Thyroid gland (tissue), 4 donors: ENCODE results near the gene SZRD1. TPM values are rescaled to one million over a fixed set of nuclear protein-coding genes. Genes with fewer than 3 reads are reported as not detected.
"Not testable (repeated sequence)": the region's sequence is repeated elsewhere in the genome, so short reads cannot be mapped to it uniquely, and the experiment has no call there.

Experiments
- DNase-seq, 2 donors: peaks; one replicate each; pipeline ENCODE4 v3.0.0-alpha.2; 2019
- H3K27ac ChIP-seq, 3 donors: fragments of 200-600 bp; sonication (generic); 1 replicate in 2 of 3; 2 replicates in 1 of 3; pipeline ENCODE4 v1.5.1; 2016 to 2019; ENCODE audit warnings: mild to moderate bottlenecking in 1 of 3, moderate library complexity in 1 of 3
- H3K27me3 ChIP-seq: fragments of 200-600 bp; sonication (generic); one replicate; pipeline ENCODE4 v1.5.1; 2019
- H3K36me3 ChIP-seq, 2 donors: fragments of 200-600 bp; sonication (generic); one replicate each; pipeline ENCODE4 v1.5.1; 2016 to 2019
- H3K4me1 ChIP-seq, 2 donors: fragments of 200-600 bp; sonication (generic); one replicate each; pipeline ENCODE4 v1.5.1; 2017 to 2019
- H3K4me3 ChIP-seq, 3 donors: fragments of 200-600 bp; sonication (generic); replicated peaks in 1 of 3; 1 replicate in 2 of 3; 2 replicates in 1 of 3; pipeline ENCODE4 v1.5.1; 2016; ENCODE audit warnings: mild to moderate bottlenecking in 1 of 3
- H3K9me3 ChIP-seq: fragments of 200-600 bp; sonication (generic); one replicate; pipeline ENCODE4 v1.5.1; 2017
- CTCF ChIP-seq, 6 experiments: fragments of 200-600 bp in 3 of 6; fragments of 450-650 bp in 3 of 6; sonication (generic) in 3 of 6; IDR thresholded peaks; one replicate each; pipeline ENCODE4 v1.5.1; 2016 to 2019; ENCODE audit warnings: antibody characterized with exemption in 6 of 6, mild to moderate bottlenecking in 2 of 6, inconsistent platforms in 1 of 6, moderate library complexity in 1 of 6
- POLR2A ChIP-seq, 2 donors: fragments of 450-650 bp; IDR thresholded peaks; one replicate each; pipeline ENCODE4 v1.6.1; 2017; ENCODE audit warnings: antibody characterized with exemption in 2 of 2, mild to moderate bottlenecking in 2 of 2, moderate library complexity in 1 of 2
- WGBS, 2 donors: methylation state at CpG; one replicate each; pipeline ENCODE4 v1.1.5; 2017; 5-methylcytosine and 5-hydroxymethylcytosine counted together
- intact Hi-C: fragments of 100-400 bp; cut with DNase I; formaldehyde crosslinking; loops from one replicate; pipeline ENCODE4 v1.15.1; 2023
- total RNA-seq, 4 donors: library from RNA; depleted of rRNA; stranded (reverse); fragments of >200 nt; gene quantifications; one replicate each; pipeline ENCODE4 v1.2.3, GENCODE V29; 2016

The SZRD1 gene
- total RNA-seq, 4 donors from 2014 or later = 59.4 to 82.8 (median 74.4) TPM

DNA sequence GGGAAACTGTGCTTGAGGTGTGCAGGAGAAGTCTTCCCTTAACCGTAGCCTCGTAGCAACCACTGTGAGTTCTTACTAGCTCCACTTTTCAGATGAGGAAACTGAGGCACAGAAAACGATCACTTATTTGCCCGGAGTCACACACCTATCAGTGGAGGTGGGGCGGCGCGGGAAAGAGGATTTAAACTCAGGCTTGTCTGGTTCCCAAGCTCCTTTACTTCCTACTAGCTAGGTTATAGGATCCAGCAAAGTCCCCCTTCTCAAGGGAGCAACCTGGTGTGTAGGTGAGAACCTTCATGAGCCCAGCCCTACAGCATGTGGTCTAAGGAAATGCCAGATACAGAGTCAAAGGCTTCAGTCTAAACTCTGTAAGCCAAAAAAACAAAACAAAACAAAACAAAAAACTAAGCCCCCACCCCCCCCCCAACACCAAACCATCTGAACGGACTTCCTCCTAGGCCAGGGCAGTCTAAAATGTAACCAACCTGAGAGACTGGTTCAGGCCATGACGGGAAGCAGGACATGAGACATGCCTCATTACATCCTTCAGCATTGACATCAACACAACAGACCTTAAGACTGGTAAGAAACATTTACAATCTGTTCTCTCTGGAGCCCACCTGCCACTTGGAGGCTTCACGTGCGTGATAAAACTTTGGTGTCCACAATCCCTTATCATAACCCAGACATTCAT, 14.1 kb upstream of the SZRD1 start:
- WGBS, 2 donors = 46 to 55% methylated on average over 11 of the region's 11 CpGs
- H3K4me3 ChIP-seq = peak overlapping the region in 1 of 3 donors; percentile 73
- H3K27ac ChIP-seq = peak overlapping the region; percentile 91 to 96 (median 96)
- no peaks in the 10 kb centered on the region for H3K36me3 ChIP-seq
- peaks cover 14 to 25% of the 10 kb centered on the region in 2 donors for H3K4me1 ChIP-seq
- TF ChIP-seq CTCF (IDR thresholded peaks at IDR 0.05) = no peak
- no peak for TF ChIP-seq POLR2A (IDR thresholded peaks at IDR 0.05)
- DNase-seq = no peak
- intact Hi-C loops = loop anchor here (10.0 kb wide), 1 partner anchor 108 kb away; no protein-coding TSS in a partner anchor
- no peaks in the 10 kb centered on the region for H3K27me3 ChIP-seq
- H3K9me3 ChIP-seq = no peaks in the 10 kb centered on the region

DNA sequence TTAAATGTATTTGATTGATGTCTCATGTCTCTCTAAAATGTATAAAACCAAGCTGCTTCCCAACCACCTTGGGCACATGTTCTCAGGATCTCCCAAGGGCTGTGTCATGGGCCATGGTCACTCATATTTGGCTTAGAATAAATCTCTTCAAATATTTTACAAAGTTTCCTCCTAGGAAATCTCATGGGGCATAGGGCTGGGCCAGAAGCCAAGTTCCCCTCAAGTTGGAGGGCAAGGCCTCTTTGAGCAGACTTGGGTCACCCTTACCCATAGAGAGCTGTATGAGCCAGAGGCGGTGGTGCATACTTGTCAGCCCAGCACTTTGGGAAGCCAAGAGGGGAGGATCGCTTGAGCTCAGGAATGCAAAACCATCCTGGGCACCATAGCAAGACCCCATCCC, 12.4 kb upstream of the SZRD1 start:
- H3K27me3 ChIP-seq = no peaks in the 10 kb centered on the region
- H3K27ac ChIP-seq = no peak overlapping the region
- H3K36me3 ChIP-seq = no peaks in the 10 kb centered on the region
- TF ChIP-seq CTCF (IDR thresholded peaks at IDR 0.05) = no peak
- TF ChIP-seq POLR2A (IDR thresholded peaks at IDR 0.05) = no peak
- no peaks in the 10 kb centered on the region for H3K9me3 ChIP-seq
- peaks cover 13 to 14% of the 10 kb centered on the region in 2 donors for H3K4me1 ChIP-seq
- DNase-seq = no peak
- H3K4me3 ChIP-seq = no peak overlapping the region
- 50 to 85% methylated on average over 1 to 2 of the region's 2 CpGs for WGBS, 2 donors
- intact Hi-C loops = loop anchor here (10.0 kb wide), 1 partner anchor 110 kb away; no protein-coding TSS in a partner anchor

DNA sequence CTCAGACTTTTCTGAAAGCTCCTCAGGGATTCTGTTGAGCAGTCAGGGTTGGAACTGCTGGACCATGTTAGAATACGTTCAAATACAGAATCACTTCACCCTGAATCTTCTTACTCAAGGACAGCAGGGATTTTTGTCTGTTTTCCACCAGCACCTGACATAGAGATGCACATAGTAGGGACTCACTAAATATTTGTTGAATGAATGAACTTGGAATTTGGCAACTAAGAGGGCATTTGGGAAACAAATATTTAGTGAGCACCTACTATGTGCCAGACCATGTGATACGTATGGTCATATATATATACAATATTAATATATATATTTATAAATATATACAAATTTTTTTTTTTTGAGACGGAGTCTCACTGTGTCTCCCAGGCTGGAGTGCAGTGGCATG, 10.2 kb upstream of the SZRD1 start:
- no peak for DNase-seq
- TF ChIP-seq CTCF (IDR thresholded peaks at IDR 0.05) (no peak), POLR2A (IDR thresholded peaks at IDR 0.05) (no peak)
- no peaks in the 10 kb centered on the region for H3K36me3 ChIP-seq
- no peaks in the 10 kb centered on the region for H3K9me3 ChIP-seq
- peaks cover 0 to 6% of the 10 kb centered on the region in 2 donors for H3K4me1 ChIP-seq
- H3K27me3 ChIP-seq = no peaks in the 10 kb centered on the region
- WGBS, 2 donors = 67 to 88% methylated on average over 3 of the region's 3 CpGs
- no peak overlapping the region for H3K27ac ChIP-seq
- intact Hi-C loops = loop anchor here (10.0 kb wide), 1 partner anchor 112 kb away; no protein-coding TSS in a partner anchor
- H3K4me3 ChIP-seq = no peak overlapping the region

DNA sequence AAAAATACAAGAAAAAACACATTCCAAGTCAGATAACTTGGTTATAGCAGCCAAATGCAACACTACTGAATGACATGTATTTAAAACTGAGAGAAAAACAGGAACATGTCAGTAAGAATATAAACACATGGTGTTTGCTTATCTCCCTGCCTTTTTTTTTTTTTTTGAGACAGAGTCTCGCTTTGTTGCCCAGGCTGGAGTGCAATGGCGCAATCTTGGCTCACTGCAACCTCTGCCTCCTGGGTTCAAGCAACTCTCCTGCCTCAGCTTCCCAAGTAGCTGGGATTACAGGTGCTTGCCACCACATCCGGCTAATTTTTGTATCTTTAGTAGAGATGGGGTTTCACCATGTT, 1.9 kb upstream of the SZRD1 start:
- H3K4me3 ChIP-seq, DNase-seq, H3K27ac ChIP-seq, intact Hi-C loops, H3K27me3 ChIP-seq, H3K36me3 ChIP-seq, H3K9me3 ChIP-seq: not testable (repeated sequence)
- peaks cover 17 to 25% of the 10 kb centered on the region in 2 donors for H3K4me1 ChIP-seq
- 74 to 81% methylated on average over 3 of the region's 3 CpGs for WGBS, 2 donors

- H3K4me1 ChIP-seq = peaks cover 17 to 28% of the 10 kb centered on the region in 2 donors
- DNase-seq = peak; percentile 86 to 88
- WGBS, 2 donors = 0% methylated on average over 33 to 47 of the region's 47 CpGs
- no peaks in the 10 kb centered on the region for H3K36me3 ChIP-seq
- H3K4me3 ChIP-seq = peak overlapping the region; percentile 34 to 86 (median 62)
- peak overlapping the region; percentile 91 to 99 (median 99) for H3K27ac ChIP-seq
- TF ChIP-seq CTCF (IDR thresholded peaks at IDR 0.05) (peak in 1 of 6 experiments; percentile 2), POLR2A (IDR thresholded peaks at IDR 0.05) (peak; percentile 68 to 69)
- H3K9me3 ChIP-seq = no peaks in the 10 kb centered on the region
- H3K27me3 ChIP-seq = no peaks in the 10 kb centered on the region
- intact Hi-C loops = no loop called here
Observed at GRCh38 chr1:16367258-16367967, 371 bp downstream of the SZRD1 start.
